ENCODE results near the gene ARHGAP25. TPM values are rescaled to one million over a fixed set of nuclear protein-coding genes. Genes with fewer than 3 reads are reported as not detected.

ARHGAP25 gene
- total and polyA plus RNA-seq, 9 donors: 8.5 to 30.5 (median 13.0) TPM

DNA sequence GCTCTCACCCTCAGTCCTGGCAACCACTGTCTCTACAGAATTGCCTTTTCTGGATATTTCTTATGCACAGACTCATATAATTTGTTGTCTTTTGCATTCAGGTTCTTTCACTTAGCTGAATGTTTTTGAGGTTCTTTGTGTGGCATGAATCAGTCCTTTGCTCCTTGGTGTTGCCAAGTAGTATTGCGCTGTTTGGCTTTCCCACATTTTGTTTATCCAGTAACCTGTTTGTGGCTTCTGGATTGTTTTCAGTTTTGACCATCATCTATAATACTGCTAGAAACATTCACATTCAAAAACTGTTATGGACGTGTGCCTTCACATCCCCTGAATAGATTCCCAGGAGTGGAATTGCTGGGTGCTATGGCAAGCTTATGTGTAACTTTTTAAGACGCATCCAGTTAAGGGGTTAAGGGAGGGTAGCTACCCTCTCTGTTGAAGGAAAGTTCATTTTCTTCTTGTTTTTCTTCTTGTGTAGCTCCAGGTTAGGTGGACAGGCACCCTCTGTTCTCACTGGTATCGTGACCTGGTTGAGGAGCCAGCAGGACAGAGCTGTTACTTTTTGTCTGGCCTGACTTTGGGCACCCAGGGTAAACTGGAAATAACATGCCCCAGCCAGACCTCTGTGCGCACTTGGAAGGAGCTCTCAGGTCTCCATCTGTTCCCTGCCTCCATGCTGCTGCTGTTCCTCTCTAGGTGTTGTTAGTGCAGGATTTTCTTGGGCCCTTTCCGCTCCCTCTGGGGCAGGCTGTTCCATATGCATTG is 29.6 kb downstream of the ARHGAP25 start:
- intact Hi-C loops (cut with DNase I): no loop called here
- 57 to 71% (median 63%) methylated on average over 6 of the region's 6 CpGs for WGBS, 3 donors
- H3K27me3 ChIP-seq: no peaks in the 10 kb centered on the region
- peaks cover 15% of the 10 kb centered on the region for H3K4me1 ChIP-seq (ENCODE audit: insufficient read depth)
- no peak for TF ChIP-seq EP300 (IDR thresholded peaks at IDR 0.05)
- TF ChIP-seq, protein P1, sequence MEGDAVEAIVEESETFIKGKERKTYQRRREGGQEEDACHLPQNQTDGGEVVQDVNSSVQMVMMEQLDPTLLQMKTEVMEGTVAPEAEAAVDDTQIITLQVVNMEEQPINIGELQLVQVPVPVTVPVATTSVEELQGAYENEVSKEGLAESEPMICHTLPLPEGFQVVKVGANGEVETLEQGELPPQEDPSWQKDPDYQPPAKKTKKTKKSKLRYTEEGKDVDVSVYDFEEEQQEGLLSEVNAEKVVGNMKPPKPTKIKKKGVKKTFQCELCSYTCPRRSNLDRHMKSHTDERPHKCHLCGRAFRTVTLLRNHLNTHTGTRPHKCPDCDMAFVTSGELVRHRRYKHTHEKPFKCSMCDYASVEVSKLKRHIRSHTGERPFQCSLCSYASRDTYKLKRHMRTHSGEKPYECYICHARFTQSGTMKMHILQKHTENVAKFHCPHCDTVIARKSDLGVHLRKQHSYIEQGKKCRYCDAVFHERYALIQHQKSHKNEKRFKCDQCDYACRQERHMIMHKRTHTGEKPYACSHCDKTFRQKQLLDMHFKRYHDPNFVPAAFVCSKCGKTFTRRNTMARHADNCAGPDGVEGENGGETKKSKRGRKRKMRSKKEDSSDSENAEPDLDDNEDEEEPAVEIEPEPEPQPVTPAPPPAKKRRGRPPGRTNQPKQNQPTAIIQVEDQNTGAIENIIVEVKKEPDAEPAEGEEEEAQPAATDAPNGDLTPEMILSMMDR (IDR thresholded peaks at IDR 0.05): no peak
- no peak for DNase-seq
- no peak overlapping the region for H3K4me3 ChIP-seq
- H3K27ac ChIP-seq: peak overlapping the region in 1 of 2 donors; percentile 8
- no peaks in the 10 kb centered on the region for H3K9me3 ChIP-seq
- H3K36me3 ChIP-seq: no peaks in the 10 kb centered on the region

DNA sequence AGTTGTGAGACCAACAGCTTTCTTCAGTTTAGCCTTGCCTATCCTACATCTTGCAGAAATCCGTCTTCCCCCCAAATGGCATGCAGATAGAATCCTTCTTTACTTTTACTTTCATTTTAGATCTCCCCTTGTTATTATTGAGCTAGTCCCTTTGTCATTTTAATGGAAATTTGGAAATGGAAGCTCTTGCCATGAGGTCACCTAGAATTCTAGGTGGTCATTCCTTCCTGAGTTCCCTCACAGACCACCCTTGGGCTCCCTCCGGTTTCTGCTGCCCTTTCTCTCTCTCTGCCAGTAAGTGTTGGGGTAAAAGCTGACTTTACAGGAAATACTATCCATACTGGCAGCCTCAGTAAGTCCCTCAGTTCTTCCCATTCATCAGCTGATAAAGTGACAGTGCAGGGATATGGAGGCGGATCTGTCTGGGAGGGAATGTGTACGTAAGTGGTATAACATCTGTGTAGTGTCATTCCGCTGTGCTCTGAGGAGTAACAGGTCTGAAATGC is 30.2 kb downstream of the ARHGAP25 start:
- DNase-seq: no peak
- TF ChIP-seq EP300 (IDR thresholded peaks at IDR 0.05): no peak
- TF ChIP-seq POLR2A (IDR thresholded peaks at IDR 0.05): no peak
- TF ChIP-seq, protein P1 (IDR thresholded peaks at IDR 0.05): no peak
- peaks cover 15% of the 10 kb centered on the region for H3K4me1 ChIP-seq (ENCODE audit: insufficient read depth)
- H3K4me3 ChIP-seq: no peak overlapping the region
- H3K27ac ChIP-seq: peak overlapping the region in 1 of 2 donors; percentile 8
- H3K9me3 ChIP-seq: no peaks in the 10 kb centered on the region
- no peaks in the 10 kb centered on the region for H3K36me3 ChIP-seq
- WGBS, 3 donors: 36 to 53% (median 50%) methylated on average over 5 of the region's 5 CpGs
- H3K27me3 ChIP-seq: no peaks in the 10 kb centered on the region
- intact Hi-C loops (cut with DNase I): no loop called here

DNA sequence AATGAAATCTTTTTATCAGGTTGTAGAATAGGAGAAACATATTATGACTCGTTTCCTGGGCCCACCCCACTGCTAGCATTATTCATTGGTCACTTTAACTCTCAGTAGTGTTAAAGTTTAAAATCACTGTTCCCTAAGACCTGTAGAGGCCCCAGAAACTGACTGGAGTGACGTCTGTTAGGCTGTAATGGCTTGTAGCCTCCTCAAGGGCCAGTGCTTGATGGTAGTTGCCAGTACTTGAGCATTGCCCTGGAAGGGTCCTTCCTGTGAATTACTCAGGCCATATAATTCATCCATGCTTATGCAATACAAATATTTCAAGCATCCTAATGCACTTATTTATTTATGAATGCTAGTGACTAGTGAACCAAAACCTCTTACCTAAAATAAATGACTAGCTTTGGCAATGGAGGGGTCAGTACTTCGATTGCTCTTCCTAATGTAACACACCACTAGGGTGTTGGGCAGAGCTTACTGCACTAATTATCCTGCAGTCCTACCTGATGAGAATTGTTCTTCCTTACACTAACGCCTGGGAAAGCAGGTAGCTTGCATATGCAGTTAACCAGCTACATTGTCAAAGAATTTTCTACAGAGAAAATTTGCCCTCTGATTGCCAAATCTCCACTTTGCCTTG is 31.2 kb downstream of the ARHGAP25 start:
- Histone ChIP-seq H3K4me1 (ENCODE audit: insufficient read depth) (peaks cover 15% of the 10 kb centered on the region), H3K36me3 (no peaks in the 10 kb centered on the region), H3K4me3 (no peak overlapping the region), H3K27me3 (no peaks in the 10 kb centered on the region), H3K27ac (no peak overlapping the region), H3K9me3 (no peaks in the 10 kb centered on the region)
- no peak for DNase-seq
- TF ChIP-seq, protein P1 (IDR thresholded peaks at IDR 0.05): no peak
- TF ChIP-seq EP300 (IDR thresholded peaks at IDR 0.05): no peak
- TF ChIP-seq POLR2A (IDR thresholded peaks at IDR 0.05): no peak
- 47 to 53% (median 51%) methylated on average over 4 of the region's 4 CpGs for WGBS, 3 donors
- intact Hi-C loops (cut with DNase I): no loop called here

DNA sequence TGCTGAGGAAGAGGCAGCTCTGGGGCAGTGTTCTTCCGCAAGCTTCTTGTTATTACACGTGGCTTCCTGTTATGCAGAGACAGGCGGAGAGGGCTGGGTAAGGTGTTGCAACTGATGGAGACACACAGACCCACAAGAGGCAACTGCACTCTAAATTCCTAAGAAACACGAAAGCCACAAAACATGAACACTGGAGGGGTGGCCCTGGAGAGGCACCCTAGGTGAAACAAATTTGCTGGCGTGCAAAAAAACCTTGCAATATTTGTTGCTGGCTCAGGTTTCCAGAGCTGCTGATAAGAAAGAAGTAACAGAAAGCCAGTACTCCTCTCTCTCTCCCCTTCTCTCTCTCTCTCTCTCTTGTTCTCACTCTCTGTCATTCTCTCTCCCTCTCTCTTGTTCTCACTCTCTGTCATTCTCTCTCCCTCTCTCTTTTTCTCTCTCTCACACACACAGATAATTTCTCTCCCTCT is 31.8 kb downstream of the ARHGAP25 start:
- H3K36me3 ChIP-seq: no peaks in the 10 kb centered on the region
- no peaks in the 10 kb centered on the region for H3K9me3 ChIP-seq
- WGBS, 3 donors: 7 to 20% (median 11%) methylated on average over 5 of the region's 5 CpGs
- TF ChIP-seq POLR2A (IDR thresholded peaks at IDR 0.05) (no peak), EP300 (IDR thresholded peaks at IDR 0.05) (no peak)
- TF ChIP-seq, protein P1 (IDR thresholded peaks at IDR 0.05): no peak
- no peaks in the 10 kb centered on the region for H3K27me3 ChIP-seq
- peaks cover 18% of the 10 kb centered on the region for H3K4me1 ChIP-seq (ENCODE audit: insufficient read depth)
- peak in 3 of 5 donors; percentile 35 to 58 (median 43) for DNase-seq
- H3K27ac ChIP-seq: no peak overlapping the region
- no peak overlapping the region for H3K4me3 ChIP-seq
- intact Hi-C loops (cut with DNase I): no loop called here
